Stomach (tissue), 9 donors: ENCODE results near the gene PARD3. TPM values are rescaled to one million over a fixed set of nuclear protein-coding genes. Genes with fewer than 3 reads are reported as not detected.

Experiments
- DNase-seq, 2 donors: peaks; one replicate each; pipeline versions ENCODE4 v3.0.0 to v3.0.0-alpha.2; 2013 to 2019
- H3K27ac ChIP-seq, 5 donors: fragments of 200-600 bp in 4 of 5; sonication (generic) in 4 of 5; one replicate each; pipeline ENCODE4 v1.5.1; 2013 to 2019; ENCODE audit warnings: mild to moderate bottlenecking in 1 of 5, moderate library complexity in 1 of 5
- H3K27me3 ChIP-seq, 3 donors: fragments of 200-600 bp; sonication (generic); one replicate each; pipeline ENCODE4 v1.5.1; 2017 to 2019; ENCODE audit warnings: mixed run types in 1 of 3
- H3K36me3 ChIP-seq, 4 donors: fragments of 200-600 bp; sonication (generic); 1 replicate in 3 of 4; 2 replicates in 1 of 4; pipeline ENCODE4 v1.5.1; 2016 to 2019
- H3K4me1 ChIP-seq, 4 donors: fragments of 200-600 bp; sonication (generic); one replicate each; pipeline ENCODE4 v1.5.1; 2016 to 2019
- H3K4me3 ChIP-seq, 4 donors: fragments of 200-600 bp; sonication (generic) in 3 of 4; one replicate each; pipeline ENCODE4 v1.5.1; 2016 to 2019; ENCODE audit warnings: mild to moderate bottlenecking in 1 of 4
- H3K9me3 ChIP-seq, 4 donors: fragments of 200-600 bp; sonication (generic); one replicate each; pipeline ENCODE4 v1.5.1; 2016 to 2019
- EP300 ChIP-seq: sonication (generic); formaldehyde crosslinking; IDR thresholded peaks from one replicate; pipeline ENCODE4 v1.6.1; 2017; ENCODE audit warnings: antibody characterized with exemption
- POLR2A ChIP-seq, 4 donors: fragments of 450-650 bp; IDR thresholded peaks; one replicate each; pipeline ENCODE4 v1.6.1; 2016; ENCODE audit warnings: antibody characterized with exemption in 4 of 4, control low read depth in 2 of 4, mild to moderate bottlenecking in 1 of 4, moderate library complexity in 1 of 4
- POLR2AphosphoS5 ChIP-seq, 3 donors: sonication (generic); formaldehyde crosslinking; IDR thresholded peaks; one replicate each; pipeline ENCODE4 v1.6.1; 2016; ENCODE audit warnings: antibody characterized with exemption in 3 of 3
- WGBS, 5 donors: extraction: QIAGEN DNeasy Blood & Tissue Kit in 3 of 5; methylation state at CpG; one replicate each; pipeline versions ENCODE4 v1.1.5 to v1.1.7; 2013 to 2018; 5-methylcytosine and 5-hydroxymethylcytosine counted together
- intact Hi-C: fragments of 100-400 bp; cut with DNase I; formaldehyde crosslinking; loops from one replicate; pipeline ENCODE4 v1.15.1; 2023; ENCODE audit warnings: low total_unique reads
- polyA plus RNA-seq, 3 donors: library from polyadenylated mRNA; stranded (reverse); fragments of 200-250 nt; gene quantifications; one replicate each; pipeline ENCODE4 v1.2.3, GENCODE V29; 2013
- total RNA-seq, 5 donors: library from RNA; depleted of rRNA; stranded (reverse); fragments of >200 nt; gene quantifications; one replicate each; pipeline versions ENCODE4 v1.1.0 to v1.2.3, GENCODE V29; 2014 to 2016
- TF ChIP-seq, protein P1 (sequence below), 7 experiments: fragments of 450-650 bp in 4 of 7; fragments of 200-600 bp in 3 of 7; sonication (generic) in 3 of 7; IDR thresholded peaks; one replicate each; pipeline ENCODE4 v1.5.1; 2016 to 2019; ENCODE audit warnings: antibody characterized with exemption in 7 of 7, control low read depth in 2 of 7, mild to moderate bottlenecking in 1 of 7
- donor health status: healthy with polysubstance abuse.
- donor health status: Bipolar disorder and iron deficiency.
- donor health status: healthy.

Gene PARD3
- total and polyA plus RNA-seq, 8 donors: 13.7 to 118 (median 31.8) TPM

GRCh38 chr10:34491678-34492077 is 323.4 kb downstream of the PARD3 start:
- TF ChIP-seq POLR2A (IDR thresholded peaks at IDR 0.05): no peak
- no peak for TF ChIP-seq POLR2AphosphoS5 (IDR thresholded peaks at IDR 0.05)
- no peak for TF ChIP-seq EP300
- TF ChIP-seq, protein P1, sequence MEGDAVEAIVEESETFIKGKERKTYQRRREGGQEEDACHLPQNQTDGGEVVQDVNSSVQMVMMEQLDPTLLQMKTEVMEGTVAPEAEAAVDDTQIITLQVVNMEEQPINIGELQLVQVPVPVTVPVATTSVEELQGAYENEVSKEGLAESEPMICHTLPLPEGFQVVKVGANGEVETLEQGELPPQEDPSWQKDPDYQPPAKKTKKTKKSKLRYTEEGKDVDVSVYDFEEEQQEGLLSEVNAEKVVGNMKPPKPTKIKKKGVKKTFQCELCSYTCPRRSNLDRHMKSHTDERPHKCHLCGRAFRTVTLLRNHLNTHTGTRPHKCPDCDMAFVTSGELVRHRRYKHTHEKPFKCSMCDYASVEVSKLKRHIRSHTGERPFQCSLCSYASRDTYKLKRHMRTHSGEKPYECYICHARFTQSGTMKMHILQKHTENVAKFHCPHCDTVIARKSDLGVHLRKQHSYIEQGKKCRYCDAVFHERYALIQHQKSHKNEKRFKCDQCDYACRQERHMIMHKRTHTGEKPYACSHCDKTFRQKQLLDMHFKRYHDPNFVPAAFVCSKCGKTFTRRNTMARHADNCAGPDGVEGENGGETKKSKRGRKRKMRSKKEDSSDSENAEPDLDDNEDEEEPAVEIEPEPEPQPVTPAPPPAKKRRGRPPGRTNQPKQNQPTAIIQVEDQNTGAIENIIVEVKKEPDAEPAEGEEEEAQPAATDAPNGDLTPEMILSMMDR (IDR thresholded peaks at IDR 0.05): no peak
- H3K4me1 ChIP-seq: peaks cover 0 to 29% (median 11%) of the 10 kb centered on the region in 4 donors
- intact Hi-C loops: no loop called here
- H3K4me3 ChIP-seq: no peak overlapping the region
- H3K36me3 ChIP-seq: no peaks in the 10 kb centered on the region
- 56 to 70% (median 61%) methylated on average over 3 of the region's 3 CpGs for WGBS, 5 donors
- H3K27me3 ChIP-seq: no peaks in the 10 kb centered on the region
- H3K27ac ChIP-seq: no peak overlapping the region
- peak in 1 of 2 donors; percentile 43 for DNase-seq
- no peaks in the 10 kb centered on the region for H3K9me3 ChIP-seq

DNA sequence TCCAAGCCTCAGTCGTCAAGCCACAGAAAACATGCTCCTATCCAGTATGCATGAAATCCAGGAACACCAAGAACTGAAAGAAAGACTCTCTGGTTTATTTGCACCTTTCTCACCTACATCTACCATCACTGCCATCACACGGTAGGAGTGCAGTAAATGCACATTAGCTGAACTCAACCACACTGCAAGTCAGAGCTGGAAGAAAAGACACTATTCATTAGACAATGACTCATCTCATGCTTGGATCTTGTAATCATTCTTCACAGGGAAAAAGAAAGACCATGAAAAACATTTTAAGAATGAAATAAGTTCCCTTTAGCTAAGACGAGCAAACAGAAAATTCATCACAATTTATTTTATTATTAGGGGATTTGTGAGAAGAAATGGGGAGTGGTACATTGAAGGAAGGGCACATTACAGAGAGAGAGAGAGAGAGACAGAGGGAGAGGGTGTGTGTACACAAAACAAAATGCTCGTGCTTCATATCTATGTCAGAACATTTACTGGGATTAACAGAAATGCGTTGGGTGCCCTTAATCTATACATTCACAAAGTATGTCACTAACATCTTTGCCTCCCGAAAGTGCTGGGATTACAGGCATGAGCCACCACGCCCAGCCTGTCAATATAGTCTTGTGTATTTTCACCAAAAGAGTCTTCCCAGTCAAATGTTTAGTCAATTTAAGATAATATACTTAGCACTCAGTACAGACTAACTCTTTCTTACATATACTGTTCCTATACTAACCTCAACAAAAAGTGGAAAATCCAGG is 324.9 kb downstream of the PARD3 start:
- H3K9me3 ChIP-seq: no peaks in the 10 kb centered on the region
- no peak for DNase-seq
- intact Hi-C loops: no loop called here
- H3K27ac ChIP-seq: no peak overlapping the region
- peaks cover 0 to 29% (median 11%) of the 10 kb centered on the region in 4 donors for H3K4me1 ChIP-seq
- TF ChIP-seq, protein P1 (IDR thresholded peaks at IDR 0.05): no peak
- TF ChIP-seq EP300 (no peak), POLR2AphosphoS5 (IDR thresholded peaks at IDR 0.05) (no peak), POLR2A (IDR thresholded peaks at IDR 0.05) (no peak)
- H3K4me3 ChIP-seq: no peak overlapping the region
- H3K27me3 ChIP-seq: no peaks in the 10 kb centered on the region
- 51 to 68% (median 60%) methylated on average over 7 of the region's 7 CpGs for WGBS, 5 donors
- no peaks in the 10 kb centered on the region for H3K36me3 ChIP-seq

DNA sequence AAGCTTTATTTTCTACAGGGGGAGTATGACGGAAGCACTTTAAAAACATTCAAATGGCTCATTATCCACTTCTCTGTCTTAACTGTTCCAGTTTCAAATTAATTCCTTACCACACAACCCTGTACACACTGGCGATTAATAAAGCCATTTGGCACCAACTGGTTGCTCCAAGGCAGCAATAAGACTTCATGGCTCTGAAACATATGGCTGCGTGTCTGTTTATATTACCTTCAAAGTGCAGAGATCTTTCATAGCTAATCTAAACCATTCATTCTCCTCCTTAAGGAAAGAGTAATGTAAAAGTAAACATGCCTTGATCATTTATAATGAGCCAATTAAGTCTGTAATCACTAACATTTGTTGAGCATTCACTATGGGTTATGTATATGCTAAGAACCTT is 325.7 kb downstream of the PARD3 start:
- H3K4me1 ChIP-seq: peaks cover 0 to 29% (median 11%) of the 10 kb centered on the region in 4 donors
- no peak overlapping the region for H3K27ac ChIP-seq
- intact Hi-C loops: no loop called here
- WGBS, 5 donors: 84 to 97% (median 89%) methylated on average over 3 of the region's 3 CpGs
- DNase-seq: no peak
- H3K36me3 ChIP-seq: no peaks in the 10 kb centered on the region
- TF ChIP-seq POLR2AphosphoS5 (IDR thresholded peaks at IDR 0.05): no peak
- no peak for TF ChIP-seq EP300
- TF ChIP-seq, protein P1 (IDR thresholded peaks at IDR 0.05): no peak
- TF ChIP-seq POLR2A (IDR thresholded peaks at IDR 0.05): no peak
- no peaks in the 10 kb centered on the region for H3K9me3 ChIP-seq
- H3K4me3 ChIP-seq: no peak overlapping the region
- H3K27me3 ChIP-seq: no peaks in the 10 kb centered on the region

- Histone ChIP-seq H3K4me3 (no peak overlapping the region), H3K27ac (no peak overlapping the region), H3K4me1 (peaks cover 0 to 29% (median 11%) of the 10 kb centered on the region in 4 donors), H3K9me3 (no peaks in the 10 kb centered on the region), H3K27me3 (no peaks in the 10 kb centered on the region), H3K36me3 (no peaks in the 10 kb centered on the region)
- DNase-seq: no peak
- intact Hi-C loops: no loop called here
- TF ChIP-seq POLR2A (IDR thresholded peaks at IDR 0.05) (no peak), EP300 (no peak), POLR2AphosphoS5 (IDR thresholded peaks at IDR 0.05) (no peak)
- TF ChIP-seq, protein P1 (IDR thresholded peaks at IDR 0.05): no peak
- 92 to 97% (median 96%) methylated on average over 19 to 22 of the region's 22 CpGs for WGBS, 5 donors
These were observed 326.5 kb downstream of the PARD3 start for GRCh38 chr10:34488476-34489130.
